GM19035 (cell line): ENCODE results near the gene OR5T1.

Experiments
- ATAC-seq: cut with Tn5 transposase; IDR thresholded peaks from one replicate; pipeline ENCODE4 v1.9.1; 2021; ENCODE audit not compliant: unreplicated experiment

Gene OR5T1

GRCh38 chr11:56273854-56274253 lies at the start of gene OR5T1:
Gene OR5T1, plus strand, starts transcription at chr11:56274154. Its CDS starts 1,485 bp downstream, at chr11:56275639.
- ATAC-seq, result no peak

- no peak for ATAC-seq
Observed at GRCh38 chr11:56234155-56234554, 39.8 kb upstream of the OR5T1 start, which contains the start of gene OR5T2. Gene OR5T2, minus strand, starts transcription at chr11:56234255. Its CDS starts 1,193 bp downstream, at chr11:56233062.

GRCh38 chr11:56251954-56252353 lies 22.0 kb upstream of the OR5T1 start, which contains the start of gene OR5T3:
Gene OR5T3, plus strand, starts transcription at chr11:56252254. Its CDS starts 0 bp downstream, at chr11:56252254.
- no peak for ATAC-seq

GRCh38 chr11:56271092-56271491 lies 2.9 kb upstream of the OR5T1 start:
- ATAC-seq, result no peak

- no peak for ATAC-seq
Observed at GRCh38 chr11:56292154-56292553, 18.2 kb downstream of the OR5T1 start, which contains the start of gene OR8H1. Gene OR8H1, minus strand, starts transcription at chr11:56292254. Its CDS starts 1,192 bp downstream, at chr11:56291062.

GRCh38 chr11:56296898-56297297 lies 22.9 kb downstream of the OR5T1 start:
- ATAC-seq, result no peak

GRCh38 chr11:56307836-56308235 lies 33.9 kb downstream of the OR5T1 start:
- no peak for ATAC-seq

- ATAC-seq, result no peak
Observed at GRCh38 chr11:56314844-56315243, 40.9 kb downstream of the OR5T1 start, which contains the start of gene OR8K3. Gene OR8K3, plus strand, starts transcription at chr11:56315144. Its CDS starts 3,163 bp downstream, at chr11:56318307.
